Activated T-helper 9 cell treated with anti-CD3 and anti-CD28 coated beads, Interleukin-2, amount 50 U/mL, for 16 hours (primary cell): ENCODE data around the gene SPRY4.
"Not testable (repeated sequence)": the region's sequence is repeated elsewhere in the genome, so short reads cannot be mapped to it uniquely, and the experiment has no call there.

Experiments used
- DNase-seq: peaks from one replicate; pipeline ENCODE4 v3.0.0-alpha.2; 2020; ENCODE audit warnings: low read depth

SPRY4 gene

GRCh38 chr5:142334538-142334937 is 9.7 kb upstream of the SPRY4 start:
- DNase-seq: no peak

- not testable (repeated sequence) for DNase-seq
Measured at GRCh38 chr5:142333749-142334148, 8.9 kb upstream of the SPRY4 start.

GRCh38 chr5:142330444-142330843 is 5.6 kb upstream of the SPRY4 start:
- DNase-seq: no peak

DNA sequence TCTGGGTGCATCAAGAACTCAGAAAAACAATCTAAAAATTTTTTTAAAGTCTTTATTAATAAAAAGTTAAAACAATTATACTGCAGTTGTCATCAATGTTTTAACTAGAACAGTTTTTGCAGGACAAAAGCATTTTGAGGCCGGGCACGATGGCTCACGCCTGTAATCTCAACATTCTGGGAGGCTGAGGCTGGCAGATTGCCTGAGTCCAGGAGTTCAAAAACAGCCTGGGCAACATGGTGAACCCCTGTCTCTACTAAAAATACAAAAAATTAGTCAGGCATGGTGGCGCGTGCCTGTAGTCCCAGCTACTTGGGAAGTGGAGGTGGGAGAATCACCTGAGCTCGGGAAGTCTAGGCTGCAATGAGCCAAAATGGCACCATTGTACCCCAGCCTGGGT is 5.2 kb upstream of the SPRY4 start:
- no peak for DNase-seq

DNA sequence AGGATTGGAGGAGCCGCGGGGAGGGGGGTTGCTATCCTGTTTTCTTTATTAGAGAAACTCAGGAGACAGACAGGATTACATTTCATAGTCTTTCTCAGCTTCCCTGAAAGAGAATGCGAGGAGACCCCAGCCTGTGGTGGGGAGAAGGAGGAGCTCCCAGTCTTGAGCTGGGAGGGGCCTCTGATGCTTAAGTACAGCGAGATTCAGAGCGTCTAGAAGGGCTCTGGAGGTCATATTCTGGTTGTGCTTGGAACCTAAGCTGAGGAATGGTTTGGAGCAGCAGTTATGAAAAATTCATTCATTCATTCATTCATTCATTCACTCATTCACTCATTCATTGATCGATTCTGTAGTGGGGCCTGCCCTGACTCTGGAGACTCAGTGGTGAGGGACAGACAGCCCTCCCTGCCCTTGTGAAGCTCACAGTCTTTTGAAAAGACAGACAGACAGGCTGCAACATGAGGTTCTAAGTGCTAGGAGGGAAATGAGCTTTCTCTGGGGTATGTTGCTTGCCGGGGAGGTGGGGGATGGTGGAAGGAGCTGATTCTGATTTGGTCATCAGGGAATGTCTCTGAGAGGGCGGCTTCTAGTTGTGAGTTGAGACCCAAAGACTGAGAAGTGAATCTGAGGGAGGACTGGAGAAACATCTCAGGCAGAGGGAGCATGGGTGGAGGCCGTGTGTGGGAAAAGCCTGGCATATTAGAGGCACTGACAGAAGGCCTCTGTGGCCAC is 2.5 kb upstream of the SPRY4 start:
- DNase-seq: no peak

DNA sequence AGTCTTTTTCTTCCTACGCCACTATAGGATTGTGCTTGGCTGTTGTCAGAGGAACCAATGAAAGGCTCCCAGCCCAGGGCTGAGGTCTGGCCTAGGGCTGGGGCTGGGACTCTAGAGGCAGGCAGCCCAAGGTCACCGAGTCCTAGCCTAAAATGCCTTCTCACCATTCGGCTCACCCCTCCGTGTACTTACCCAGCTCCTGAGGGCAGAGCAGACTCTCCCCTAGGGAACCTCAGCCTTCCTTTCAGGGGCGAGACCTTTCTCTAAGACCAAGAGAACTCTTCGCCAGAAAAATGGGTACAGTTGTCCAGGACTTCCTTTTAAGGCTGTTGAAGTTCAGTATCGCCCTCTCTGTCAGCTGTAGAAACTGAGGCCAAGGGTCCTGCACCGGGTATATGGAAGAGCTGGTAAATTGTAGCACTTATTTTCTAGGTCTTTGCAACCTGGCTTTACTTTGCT is 1.7 kb upstream of the SPRY4 start:
- no peak for DNase-seq

- no peak for DNase-seq
Measured at GRCh38 chr5:142325725-142326479, 1.1 kb upstream of the SPRY4 start.

GRCh38 chr5:142324136-142324870 is 518 bp downstream of the SPRY4 start:
- no peak for DNase-seq

DNA sequence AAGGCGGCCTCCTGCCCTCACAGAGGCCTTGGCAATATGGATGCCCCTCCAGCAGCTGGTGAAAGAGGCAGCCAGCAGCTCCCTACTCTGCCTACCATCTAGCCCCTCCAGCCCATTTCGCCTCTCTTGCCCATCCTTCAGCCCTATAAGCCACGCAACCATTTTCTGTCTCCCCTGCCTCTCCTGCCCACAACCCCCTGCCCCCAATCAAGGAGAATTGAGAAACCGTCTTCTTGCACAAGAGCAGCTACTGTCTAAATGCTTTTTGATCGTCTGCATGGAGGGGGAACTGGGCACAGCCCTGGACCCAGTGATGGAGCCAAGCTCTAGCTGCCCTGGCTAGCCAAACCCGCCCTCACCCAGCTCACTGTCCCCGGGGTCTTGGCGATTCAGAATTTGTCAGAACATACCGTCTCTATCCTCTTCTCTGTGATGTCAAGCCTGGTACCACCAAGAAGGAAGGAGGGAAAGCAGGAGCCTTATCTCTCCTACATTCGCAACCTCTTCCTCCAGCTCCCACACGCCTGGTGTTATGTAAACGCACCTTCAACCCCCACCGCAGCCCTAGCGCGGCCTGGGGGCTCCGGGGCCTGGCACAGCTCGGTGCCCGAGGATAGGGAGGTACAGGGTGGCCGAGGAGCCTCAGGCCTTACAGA is 1.2 kb downstream of the SPRY4 start:
- DNase-seq: no peak

DNA sequence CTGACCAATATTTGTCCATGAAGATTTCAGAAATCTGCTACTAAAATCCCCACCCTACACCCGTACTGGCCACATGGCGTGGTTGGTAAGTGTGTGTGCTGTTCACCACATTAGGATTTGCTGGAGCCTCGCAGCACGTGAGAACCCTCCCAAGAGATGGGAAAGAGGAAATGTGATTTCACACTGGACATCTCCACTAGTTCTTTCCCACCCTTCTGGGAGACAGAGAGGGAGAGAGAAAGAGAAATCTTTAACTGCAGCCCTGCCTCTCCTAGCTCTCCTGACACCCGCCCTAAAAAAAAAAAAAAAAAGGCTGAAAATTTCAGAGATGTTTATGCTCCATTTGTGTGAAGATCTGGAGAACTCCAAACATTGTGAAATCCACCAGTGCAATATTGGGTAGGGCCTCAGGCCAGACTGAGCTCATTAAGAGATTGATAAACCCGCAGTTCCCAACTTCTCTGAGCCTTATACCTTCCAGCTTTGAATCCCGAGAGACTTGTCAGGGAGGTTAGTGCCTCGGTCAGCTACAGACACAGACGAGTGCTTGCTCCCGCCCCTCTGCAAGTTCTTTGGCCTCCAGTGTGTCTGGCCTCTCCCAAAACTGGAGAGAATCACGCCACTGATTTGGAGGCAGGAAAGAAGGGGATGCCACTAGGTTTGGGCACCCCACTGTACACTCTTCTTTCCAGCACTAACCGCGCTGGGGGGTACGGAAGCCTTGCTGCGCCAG is 1.9 kb downstream of the SPRY4 start:
- DNase-seq: no peak

- DNase-seq: no peak
Measured at GRCh38 chr5:142322403-142322746, 2.4 kb downstream of the SPRY4 start.

GRCh38 chr5:142320851-142321560 is 3.8 kb downstream of the SPRY4 start:
- DNase-seq: no peak

DNA sequence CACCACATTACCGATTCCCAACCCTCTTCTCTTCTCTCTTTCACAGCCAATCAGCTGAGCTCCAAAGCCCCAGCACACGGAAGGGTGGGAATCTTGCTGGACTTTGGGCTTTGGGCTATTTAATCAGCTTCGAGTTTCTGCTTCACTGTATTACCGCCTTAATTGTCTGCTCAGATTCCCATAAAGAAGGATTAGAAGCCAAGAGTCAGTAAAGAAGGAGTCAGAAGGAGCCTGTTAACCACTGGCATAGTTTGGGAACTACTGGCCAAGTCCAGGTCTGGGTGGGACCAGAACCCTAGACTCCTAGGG is 4.4 kb downstream of the SPRY4 start:
- no peak for DNase-seq

GRCh38 chr5:142319560-142320429 is 5.0 kb downstream of the SPRY4 start:
- no peak for DNase-seq

DNA sequence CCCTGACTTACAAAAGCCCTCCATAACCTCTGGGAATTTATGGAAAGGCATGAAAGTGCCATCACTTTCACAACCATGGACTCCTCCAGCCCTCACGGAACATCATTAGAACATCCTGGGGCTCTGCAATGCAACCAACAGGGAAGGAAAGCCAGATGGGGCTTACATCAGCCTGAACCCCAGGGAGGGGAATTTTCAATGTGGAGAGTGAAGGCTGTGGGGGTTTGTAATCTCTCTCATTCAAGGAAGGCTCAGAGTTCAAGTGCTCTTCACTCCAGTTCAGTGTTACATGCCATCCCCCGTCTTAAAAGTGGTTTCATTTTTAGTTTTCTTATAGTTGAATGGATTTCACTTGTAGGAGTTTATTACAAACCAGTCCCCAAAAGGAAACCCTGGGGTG is 5.7 kb downstream of the SPRY4 start:
- DNase-seq: no peak

GRCh38 chr5:142317753-142318152 is 7.1 kb downstream of the SPRY4 start:
- no peak for DNase-seq

GRCh38 chr5:142317173-142317572 is 7.6 kb downstream of the SPRY4 start:
- DNase-seq: no peak

- no peak for DNase-seq
Measured at GRCh38 chr5:142316681-142317080, 8.1 kb downstream of the SPRY4 start.

DNA sequence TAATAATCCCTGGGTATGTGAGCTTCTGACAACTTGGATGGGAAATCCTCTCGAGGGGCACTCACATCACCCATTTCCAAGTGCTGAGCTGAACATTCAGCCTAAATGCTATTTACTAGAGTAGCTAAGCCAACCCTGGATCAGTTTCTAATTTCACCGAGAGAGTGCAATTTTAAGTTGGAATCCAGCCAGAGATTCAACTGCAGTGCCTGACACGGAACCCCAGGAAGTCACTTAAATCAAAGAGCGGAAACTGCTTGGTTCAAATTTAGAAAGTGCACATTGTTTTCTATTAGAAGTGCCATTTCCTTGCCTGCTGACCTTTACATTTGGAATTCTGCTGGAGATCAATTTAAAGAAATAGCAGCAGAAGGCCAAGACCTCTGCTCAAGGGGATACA is 8.8 kb downstream of the SPRY4 start:
- DNase-seq: no peak
